Astrocyte of the cerebellum (primary cell): ENCODE results near the gene FGD4.

ENCODE experiments used
- DNase-seq: peaks from one replicate; pipeline ENCODE4 v3.0.0-alpha.2; 2011; ENCODE audit warnings: low read depth
- H3K4me3 ChIP-seq: 2 replicates; pipeline ENCODE4 v1.5.1; 2011; ENCODE audit warnings: mild to moderate bottlenecking, low read depth, low read length, moderate library complexity
- in situ Hi-C: cut with HindIII; loops from 2 replicates; pipeline ENCODE4 v1.10.0; 2017; ENCODE audit warnings: low sequenced_read_pairs
- TF ChIP-seq, protein P1 (sequence below): IDR thresholded peaks from 2 replicates; pipeline ENCODE4 v1.5.1; 2012; ENCODE audit warnings: low read length, low read depth, moderate library complexity, mild to moderate bottlenecking; ENCODE audit errors: missing control alignments

The FGD4 gene

DNA sequence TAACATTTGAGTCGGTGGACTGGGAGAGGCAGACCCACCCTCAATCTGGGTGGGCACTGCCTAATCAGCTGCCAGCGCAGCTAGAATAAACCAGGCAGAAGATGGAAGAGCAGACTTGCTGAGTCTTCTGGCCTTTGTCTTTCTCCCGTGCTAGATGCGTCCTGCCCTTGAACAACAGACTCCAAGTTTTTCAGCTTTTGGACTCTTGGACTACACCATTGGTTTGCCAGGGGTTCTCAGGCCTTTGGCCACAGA lies 252.5 kb downstream of the FGD4 start:
- H3K4me3 ChIP-seq, result no peak overlapping the region
- DNase-seq, result no peak
- TF ChIP-seq, protein P1, sequence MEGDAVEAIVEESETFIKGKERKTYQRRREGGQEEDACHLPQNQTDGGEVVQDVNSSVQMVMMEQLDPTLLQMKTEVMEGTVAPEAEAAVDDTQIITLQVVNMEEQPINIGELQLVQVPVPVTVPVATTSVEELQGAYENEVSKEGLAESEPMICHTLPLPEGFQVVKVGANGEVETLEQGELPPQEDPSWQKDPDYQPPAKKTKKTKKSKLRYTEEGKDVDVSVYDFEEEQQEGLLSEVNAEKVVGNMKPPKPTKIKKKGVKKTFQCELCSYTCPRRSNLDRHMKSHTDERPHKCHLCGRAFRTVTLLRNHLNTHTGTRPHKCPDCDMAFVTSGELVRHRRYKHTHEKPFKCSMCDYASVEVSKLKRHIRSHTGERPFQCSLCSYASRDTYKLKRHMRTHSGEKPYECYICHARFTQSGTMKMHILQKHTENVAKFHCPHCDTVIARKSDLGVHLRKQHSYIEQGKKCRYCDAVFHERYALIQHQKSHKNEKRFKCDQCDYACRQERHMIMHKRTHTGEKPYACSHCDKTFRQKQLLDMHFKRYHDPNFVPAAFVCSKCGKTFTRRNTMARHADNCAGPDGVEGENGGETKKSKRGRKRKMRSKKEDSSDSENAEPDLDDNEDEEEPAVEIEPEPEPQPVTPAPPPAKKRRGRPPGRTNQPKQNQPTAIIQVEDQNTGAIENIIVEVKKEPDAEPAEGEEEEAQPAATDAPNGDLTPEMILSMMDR, result no peak
- in situ Hi-C loops, result loop anchor here (25.0 kb wide), 1 partner anchor 990 kb away; the partner anchor contains the start of gene ETFBKMT

DNA sequence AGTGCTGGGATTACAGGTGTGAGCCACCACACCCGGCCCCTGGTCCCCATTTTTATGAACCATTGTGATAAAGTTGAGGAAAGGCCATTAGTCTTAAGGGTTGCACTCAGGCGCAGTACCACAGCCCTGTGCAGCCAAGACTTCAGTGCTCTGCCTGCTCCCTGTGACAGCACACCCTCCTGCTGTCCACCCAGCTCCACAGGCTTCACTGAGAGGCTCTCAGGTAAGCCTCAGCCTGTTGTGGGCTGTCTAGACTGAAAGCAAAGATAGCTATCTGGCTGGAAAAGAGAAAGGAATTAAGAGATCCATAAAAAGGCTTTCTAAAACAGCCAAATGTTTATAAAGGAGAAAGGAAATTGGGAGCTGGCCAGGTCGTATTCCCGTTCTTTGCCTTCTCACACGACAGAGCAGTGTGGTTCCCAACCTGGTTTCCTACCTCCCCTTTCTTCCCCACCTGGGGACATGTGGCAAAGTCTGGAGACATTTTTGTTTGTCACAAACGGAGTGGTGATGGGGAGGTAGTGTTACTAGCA lies 260.6 kb downstream of the FGD4 start:
- H3K4me3 ChIP-seq, result no peak overlapping the region
- in situ Hi-C loops, result loop anchor here (25.0 kb wide), 1 partner anchor 998 kb away; the partner anchor contains the start of gene ETFBKMT
- DNase-seq, result no peak
- TF ChIP-seq, protein P1, result no peak

- in situ Hi-C loops, result loop anchor here (25.0 kb wide), 1 partner anchor 999 kb away; the partner anchor contains the start of gene ETFBKMT
- TF ChIP-seq, protein P1, result no peak
- no peak for DNase-seq
- no peak overlapping the region for H3K4me3 ChIP-seq
Observed at GRCh38 chr12:32661706-32662105, 262.3 kb downstream of the FGD4 start.

DNA sequence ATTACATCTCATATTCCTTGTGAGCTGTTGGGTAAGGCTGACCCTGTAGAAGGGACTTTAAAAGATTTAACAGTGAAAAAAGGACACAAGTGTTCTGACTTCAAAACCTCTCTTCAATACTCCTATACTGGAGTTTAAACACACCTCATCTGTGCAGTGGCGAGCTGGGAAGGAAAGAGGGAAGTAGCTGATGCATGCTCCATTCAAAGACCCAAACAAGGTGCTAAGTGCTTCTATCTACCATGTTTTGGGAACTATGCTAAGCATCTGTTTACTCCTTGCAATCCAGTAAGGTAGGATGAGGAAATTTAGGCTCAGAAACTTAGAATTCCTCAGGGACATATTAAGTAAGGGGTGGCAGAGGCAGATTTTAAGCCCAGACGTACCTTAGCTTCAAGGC lies 263.3 kb downstream of the FGD4 start:
- H3K4me3 ChIP-seq, result no peak overlapping the region
- no peak for DNase-seq
- TF ChIP-seq, protein P1, result no peak
- in situ Hi-C loops, result loop anchor here (25.0 kb wide), 1 partner anchor 1000 kb away; the partner anchor contains the start of gene ETFBKMT

- no peak overlapping the region for H3K4me3 ChIP-seq
- DNase-seq, result no peak
- in situ Hi-C loops, result loop anchor here (25.0 kb wide), 1 partner anchor 1004 kb away; the partner anchor contains the start of gene ETFBKMT
- TF ChIP-seq, protein P1, result no peak
Observed at GRCh38 chr12:32666018-32666417, 266.7 kb downstream of the FGD4 start.

- H3K4me3 ChIP-seq, result no peak overlapping the region
- TF ChIP-seq, protein P1, result no peak
- DNase-seq, result no peak
- in situ Hi-C loops, result loop anchor here (25.0 kb wide), 1 partner anchor 1007 kb away; the partner anchor contains the start of gene ETFBKMT
Observed at GRCh38 chr12:32669584-32669983, 270.2 kb downstream of the FGD4 start.
